OCI-LY3 (cell line): ENCODE results near the gene CDH4.

ENCODE experiments used
- H2AFZ ChIP-seq: fragments of 200-600, 300-600 bp; shearing (Covaris generic); 2 replicates; pipeline ENCODE4 v1.6.0; 2014; ENCODE audit warnings: antibody characterized with exemption, low read depth, low read length
- H3K27ac ChIP-seq: fragments of 200-600, 300-600 bp; sonication (generic); 2 replicates; pipeline ENCODE4 v1.5.1; 2014; ENCODE audit warnings: mild to moderate bottlenecking, low read length, moderate library complexity, mixed read lengths
- H3K27me3 ChIP-seq: fragments of 200-600, 300-600 bp; sonication (generic); 2 replicates; pipeline ENCODE4 v1.6.1; 2014; ENCODE audit warnings: low read depth, low read length, mixed read lengths
- H3K36me3 ChIP-seq: fragments of 200-600, 300-600 bp; sonication (generic); replicated peaks from 2 replicates; pipeline ENCODE3; 2014; ENCODE audit warnings: low read depth, low read length, mixed read lengths
- H3K4me1 ChIP-seq: fragments of 300-600, 200-600 bp; sonication (generic); 2 replicates; pipeline ENCODE4 v1.6.1; 2014; ENCODE audit warnings: low read length, mixed read lengths
- H3K4me2 ChIP-seq: fragments of 200-600, 300-600 bp; sonication (generic); 2 replicates; pipeline ENCODE4 v1.6.1; 2014; ENCODE audit warnings: low read length, mixed read lengths
- H3K4me3 ChIP-seq: fragments of 300-600, 200-600 bp; sonication (generic); 2 replicates; pipeline ENCODE4 v1.5.1; 2014; ENCODE audit warnings: antibody characterized with exemption, mild to moderate bottlenecking, low read length, moderate library complexity
- H3K79me2 ChIP-seq: fragments of 300-600, 200-600 bp; shearing (Covaris generic); 2 replicates; pipeline ENCODE4 v1.6.1; 2014; ENCODE audit warnings: mild to moderate bottlenecking, low read length, mixed read lengths
- H3K9ac ChIP-seq: fragments of 300-600, 200-600 bp; shearing (Covaris generic); 2 replicates; pipeline ENCODE4 v1.6.0; 2014; ENCODE audit warnings: mild to moderate bottlenecking, low read length, moderate library complexity
- H3K9me3 ChIP-seq: fragments of 200-600, 300-600 bp; shearing (Covaris generic); 2 replicates; pipeline ENCODE4 v1.6.1; 2014; ENCODE audit warnings: low read length, mixed read lengths; ENCODE audit not compliant: insufficient read depth
- H4K20me1 ChIP-seq: fragments of 200-600, 300-600 bp; sonication (generic); 2 replicates; pipeline ENCODE4 v1.6.1; 2016; ENCODE audit warnings: low read length, mixed read lengths; ENCODE audit not compliant: insufficient read depth
- CTCF ChIP-seq: fragments of 200-600, 300-600 bp; sonication (generic); IDR thresholded peaks from 2 replicates; pipeline ENCODE4 v1.5.1; 2014; ENCODE audit warnings: antibody characterized with exemption, low read length, low read depth
- EZH2phosphoT487 ChIP-seq: fragments of 200-600 bp; shearing (Covaris generic); IDR thresholded peaks from 2 replicates; pipeline ENCODE4 v1.6.1; 2018; ENCODE audit warnings: antibody characterized with exemption, mixed run types, low read depth

Gene CDH4

GRCh38 chr20:61849376-61849775, 597.3 kb downstream of the CDH4 start:
- H3K9ac ChIP-seq, result no peak overlapping the region
- peaks cover 12% of the 10 kb centered on the region for H3K4me1 ChIP-seq
- no peaks in the 10 kb centered on the region for H3K79me2 ChIP-seq
- H3K27me3 ChIP-seq, result no peaks in the 10 kb centered on the region
- no peak overlapping the region for H3K4me3 ChIP-seq
- no peaks in the 10 kb centered on the region for H4K20me1 ChIP-seq
- H3K36me3 ChIP-seq, result no peaks in the 10 kb centered on the region
- no peak overlapping the region for H3K27ac ChIP-seq
- TF ChIP-seq CTCF, result no peak
- TF ChIP-seq EZH2phosphoT487, result no peak
- no peaks in the 10 kb centered on the region for H3K9me3 ChIP-seq
- H3K4me2 ChIP-seq, result no peak overlapping the region
- H2AFZ ChIP-seq, result no peak overlapping the region

DNA sequence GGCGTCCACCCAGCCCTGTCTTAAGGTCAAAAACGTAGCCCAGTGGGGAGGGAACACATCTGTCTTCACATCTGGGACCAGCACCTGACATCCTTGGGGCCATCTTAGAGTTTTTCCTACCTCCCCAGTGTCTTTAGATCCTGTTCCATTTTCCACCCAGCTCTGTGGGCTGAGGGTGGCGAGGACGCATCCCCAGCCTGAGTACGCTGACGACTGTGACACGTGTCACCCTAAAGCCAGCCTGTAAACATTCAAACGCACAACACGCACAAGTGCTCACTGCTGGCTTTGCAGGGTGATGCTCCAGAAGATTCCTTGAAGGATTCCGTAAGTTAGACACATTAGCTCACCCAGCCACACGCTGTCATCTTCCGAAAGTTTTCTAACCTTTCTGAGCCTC, 597.8 kb downstream of the CDH4 start:
- no peak overlapping the region for H2AFZ ChIP-seq
- no peak overlapping the region for H3K27ac ChIP-seq
- no peaks in the 10 kb centered on the region for H3K9me3 ChIP-seq
- H4K20me1 ChIP-seq, result no peaks in the 10 kb centered on the region
- no peak for TF ChIP-seq CTCF
- TF ChIP-seq EZH2phosphoT487, result no peak
- no peaks in the 10 kb centered on the region for H3K36me3 ChIP-seq
- no peak overlapping the region for H3K4me3 ChIP-seq
- H3K4me1 ChIP-seq, result peaks cover 12% of the 10 kb centered on the region
- no peaks in the 10 kb centered on the region for H3K27me3 ChIP-seq
- H3K79me2 ChIP-seq, result no peaks in the 10 kb centered on the region
- H3K4me2 ChIP-seq, result no peak overlapping the region
- no peak overlapping the region for H3K9ac ChIP-seq

DNA sequence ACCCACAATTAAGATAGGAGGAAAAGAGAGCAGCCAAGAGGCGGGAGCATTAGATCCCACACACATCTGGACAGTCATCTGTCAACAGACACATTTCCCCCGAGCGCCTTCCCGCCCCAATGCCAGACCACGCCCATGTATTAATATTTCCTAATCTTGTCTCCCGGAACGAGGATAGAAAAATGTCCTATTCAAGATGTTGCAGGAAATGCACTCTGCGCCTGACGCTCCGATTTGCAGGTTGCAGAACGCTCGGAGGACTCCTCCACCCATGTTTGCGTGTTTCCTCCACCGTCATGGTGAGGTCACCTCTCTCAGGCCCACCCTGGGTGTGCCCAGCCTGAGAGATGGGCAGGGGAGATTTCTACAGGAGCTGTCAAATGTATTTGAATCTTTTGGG, 598.4 kb downstream of the CDH4 start:
- no peaks in the 10 kb centered on the region for H3K9me3 ChIP-seq
- H3K79me2 ChIP-seq, result no peaks in the 10 kb centered on the region
- H3K4me3 ChIP-seq, result no peak overlapping the region
- no peaks in the 10 kb centered on the region for H3K36me3 ChIP-seq
- H3K9ac ChIP-seq, result no peak overlapping the region
- H3K4me1 ChIP-seq, result peaks cover 12% of the 10 kb centered on the region
- H3K27me3 ChIP-seq, result no peaks in the 10 kb centered on the region
- H4K20me1 ChIP-seq, result no peaks in the 10 kb centered on the region
- H3K27ac ChIP-seq, result no peak overlapping the region
- TF ChIP-seq EZH2phosphoT487 (no peak), CTCF (no peak)
- no peak overlapping the region for H3K4me2 ChIP-seq
- H2AFZ ChIP-seq, result no peak overlapping the region

DNA sequence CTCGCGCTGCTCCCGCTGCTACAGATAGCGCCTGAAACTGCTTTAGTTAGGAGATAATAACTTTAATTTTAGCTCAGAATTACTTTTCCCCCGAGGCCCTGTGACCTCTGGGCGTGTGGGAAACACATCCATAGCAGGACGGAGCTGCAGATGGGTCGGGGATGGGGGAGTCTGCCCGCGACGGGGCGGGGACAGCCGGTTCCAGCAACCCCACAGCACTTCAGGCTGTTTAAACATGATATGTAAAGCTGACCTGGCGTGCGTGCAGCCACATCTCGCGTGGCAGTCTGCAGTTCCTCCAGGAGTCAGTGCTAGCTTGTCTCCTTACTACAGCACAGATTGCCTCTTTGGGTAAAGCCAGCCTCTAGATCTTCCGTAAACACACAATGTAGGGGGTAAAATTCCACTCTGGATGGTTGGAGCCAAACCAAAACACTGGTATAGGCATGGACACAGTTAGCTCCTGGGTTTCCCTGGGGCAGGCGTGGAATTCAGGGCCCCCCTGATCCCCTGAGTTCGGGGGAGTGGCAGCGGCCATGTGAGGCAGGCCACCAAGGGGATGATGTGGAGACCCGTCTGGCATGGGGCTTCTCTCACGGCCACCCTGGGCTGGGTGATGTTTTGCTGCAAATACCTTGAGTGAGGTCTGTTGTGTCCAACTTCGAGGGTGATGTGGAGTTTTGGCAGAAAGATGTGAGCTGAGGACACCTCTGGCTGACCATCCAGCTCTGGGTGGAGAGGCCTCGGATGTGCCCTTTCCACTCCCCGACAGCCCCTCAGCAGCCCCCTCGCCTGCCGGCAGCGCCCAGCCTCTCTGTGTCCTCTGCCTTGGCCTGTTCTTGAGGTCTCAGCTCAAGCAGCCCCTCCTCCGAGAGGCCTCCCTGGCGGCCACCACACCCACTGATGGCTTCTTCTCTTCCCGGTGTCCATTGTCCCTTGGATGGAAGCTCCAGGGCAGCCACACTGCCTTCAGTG, 599.2 kb downstream of the CDH4 start:
- no peak overlapping the region for H3K4me2 ChIP-seq
- peaks cover 12% of the 10 kb centered on the region for H3K4me1 ChIP-seq
- H4K20me1 ChIP-seq, result no peaks in the 10 kb centered on the region
- no peak overlapping the region for H3K9ac ChIP-seq
- no peak overlapping the region for H3K27ac ChIP-seq
- TF ChIP-seq CTCF (no peak), EZH2phosphoT487 (no peak)
- H3K79me2 ChIP-seq, result no peaks in the 10 kb centered on the region
- H3K27me3 ChIP-seq, result no peaks in the 10 kb centered on the region
- no peaks in the 10 kb centered on the region for H3K36me3 ChIP-seq
- H3K4me3 ChIP-seq, result no peak overlapping the region
- H2AFZ ChIP-seq, result no peak overlapping the region
- H3K9me3 ChIP-seq, result no peaks in the 10 kb centered on the region
